ENCODE measurements around the gene LDLRAD3.
"Not testable (repeated sequence)": the region's sequence is repeated elsewhere in the genome, so short reads cannot be mapped to it uniquely, and the experiment has no call there.

The LDLRAD3 gene

GRCh38 chr11:35995681-35996271, 51.9 kb downstream of the LDLRAD3 start:
- DNase-seq (ENCODE audit: low read depth), result no peak

GRCh38 chr11:35997902-35998520, 54.1 kb downstream of the LDLRAD3 start:
- DNase-seq (ENCODE audit: low read depth), result no peak

- no peak for DNase-seq (ENCODE audit: low read depth)
These were observed 54.8 kb downstream of the LDLRAD3 start for GRCh38 chr11:35998634-35999033.

- DNase-seq (ENCODE audit: low read depth), result no peak
These were observed 56.8 kb downstream of the LDLRAD3 start for GRCh38 chr11:36000616-36001190.

GRCh38 chr11:36002196-36002595, 58.3 kb downstream of the LDLRAD3 start:
- no peak for DNase-seq (ENCODE audit: low read depth)

GRCh38 chr11:36002796-36003195, 58.9 kb downstream of the LDLRAD3 start:
- no peak for DNase-seq (ENCODE audit: low read depth)

GRCh38 chr11:36006556-36006955, 62.7 kb downstream of the LDLRAD3 start:
- no peak for DNase-seq (ENCODE audit: low read depth)

GRCh38 chr11:36007127-36007655, 63.3 kb downstream of the LDLRAD3 start:
- no peak for DNase-seq (ENCODE audit: low read depth)

- DNase-seq (ENCODE audit: low read depth), result no peak
These were observed 64.7 kb downstream of the LDLRAD3 start for GRCh38 chr11:36008584-36008983.

GRCh38 chr11:36009473-36009872, 65.6 kb downstream of the LDLRAD3 start:
- DNase-seq (ENCODE audit: low read depth), result no peak

- DNase-seq (ENCODE audit: low read depth), result no peak
These were observed 66.3 kb downstream of the LDLRAD3 start for GRCh38 chr11:36010010-36010740.

GRCh38 chr11:36011574-36011973, 67.7 kb downstream of the LDLRAD3 start:
- no peak for DNase-seq (ENCODE audit: low read depth)

GRCh38 chr11:36012455-36012854, 68.6 kb downstream of the LDLRAD3 start:
- no peak for DNase-seq (ENCODE audit: low read depth)

- DNase-seq (ENCODE audit: low read depth), result no peak
These were observed 69.1 kb downstream of the LDLRAD3 start for GRCh38 chr11:36012979-36013378.

GRCh38 chr11:36013446-36013845, 69.6 kb downstream of the LDLRAD3 start:
- DNase-seq (ENCODE audit: low read depth), result not testable (repeated sequence)

GRCh38 chr11:36013950-36014897, 70.4 kb downstream of the LDLRAD3 start:
- no peak for DNase-seq (ENCODE audit: low read depth)

- DNase-seq (ENCODE audit: low read depth), result no peak
These were observed 71.2 kb downstream of the LDLRAD3 start for GRCh38 chr11:36014898-36015665.

- DNase-seq (ENCODE audit: low read depth), result no peak
These were observed 71.9 kb downstream of the LDLRAD3 start for GRCh38 chr11:36015799-36016198.

GRCh38 chr11:36016263-36016662, 72.4 kb downstream of the LDLRAD3 start:
- no peak for DNase-seq (ENCODE audit: low read depth)

GRCh38 chr11:36016709-36017108, 72.8 kb downstream of the LDLRAD3 start:
- DNase-seq (ENCODE audit: low read depth), result no peak

Measured in stimulated activated CD8-positive, alpha-beta memory T cell treated with anti-CD3 and anti-CD28 coated beads, Interleukin-7, amount 100 ng/mL, for 24 hours (primary cell).